C4-2B (cell line): ENCODE data around the gene KLHL14.

ENCODE experiments used
- CTCF ChIP-seq: fragments of 450-650 bp; conservative IDR thresholded peaks from 2 replicates; pipeline ENCODE4 v1.5.1; 2017; ENCODE audit warnings: mild to moderate bottlenecking
- ZFX ChIP-seq: fragments of 450-650 bp; IDR thresholded peaks from 2 replicates; pipeline ENCODE4 v1.6.1; 2017

GRCh38 chr18:32763293-32763692, 9.5 kb downstream of the KLHL14 start:
- TF ChIP-seq CTCF (no peak), ZFX (no peak)
